T-cell (primary cell): Measurements from ENCODE around the gene UGT3A2. TPM values are rescaled to one million over a fixed set of nuclear protein-coding genes. Genes with fewer than 3 reads are reported as not detected.
"Not testable (repeated sequence)": the region's sequence is repeated elsewhere in the genome, so short reads cannot be mapped to it uniquely, and the experiment has no call there.

Source experiments
- ATAC-seq, 4 experiments: fragments of 200-7000 bp in 3 of 4; fragments of 150-1000 bp in 1 of 4; cut with Tn5 transposase; replicated peaks in 1 of 4; 1 replicate in 3 of 4; 2 replicates in 1 of 4; pipeline ENCODE4 v1.10.0; 2021; ENCODE audit warnings: moderate library complexity in 3 of 4, mild to moderate bottlenecking in 2 of 4, moderate number of reproducible peaks in 1 of 4
- CTCF ChIA-PET, 2 donors: fragments of 300-600 bp; sonication (Branson Sonifier 250); formaldehyde crosslinking; loops; one replicate each; lab custom pipeline; 2022; ENCODE audit warnings: antibody characterized with exemption in 2 of 2; lab: Charles Lee
- POLR2A ChIA-PET, 2 donors: fragments of 300-600 bp; sonication (Branson Sonifier 250); formaldehyde crosslinking; loops; one replicate each; lab custom pipeline; 2022; ENCODE audit warnings: antibody characterized with exemption in 2 of 2; lab: Charles Lee
- DNase-seq, 35 experiments: peaks; one replicate each; pipeline versions ENCODE4 v3.0.0 to v3.0.0-alpha.2; 2013 to 2023
- H3K27ac ChIP-seq: one replicate; pipeline ENCODE4 v1.5.1; 2013; ENCODE audit warnings: low read length
- H3K27me3 ChIP-seq, 2 experiments: replicated peaks in 1 of 2; 1 replicate in 1 of 2; 2 replicates in 1 of 2; pipeline versions ENCODE4 v1.6.1 to v1.7.0; 2013; ENCODE audit warnings: low read length in 1 of 2, mixed read lengths in 1 of 2; ENCODE audit not compliant: control insufficient read depth in 2 of 2, insufficient read depth in 2 of 2; ENCODE audit errors: extremely low read depth in 1 of 2
- H3K36me3 ChIP-seq, 2 donors: 1 replicate in 1 of 2; 2 replicates in 1 of 2; pipeline versions ENCODE4 v1.6.1 to v1.7.0; 2013; ENCODE audit warnings: low read length in 1 of 2; ENCODE audit not compliant: control insufficient read depth in 2 of 2, insufficient read depth in 1 of 2; ENCODE audit errors: extremely low read depth in 1 of 2
- H3K4me1 ChIP-seq, 2 experiments: 1 replicate in 1 of 2; 2 replicates in 1 of 2; pipeline versions ENCODE4 v1.6.1 to v1.7.0; 2013; ENCODE audit warnings: low read length in 2 of 2, mixed read lengths in 1 of 2; ENCODE audit not compliant: insufficient read depth in 2 of 2, control insufficient read depth in 1 of 2; ENCODE audit errors: extremely low read depth in 1 of 2
- H3K4me3 ChIP-seq, 2 donors: 1 replicate in 1 of 2; 2 replicates in 1 of 2; pipeline versions ENCODE4 v1.5.1 to v1.7.0; 2013; ENCODE audit warnings: mild to moderate bottlenecking in 2 of 2, low read length in 1 of 2, moderate library complexity in 1 of 2; ENCODE audit not compliant: control insufficient read depth in 1 of 2; ENCODE audit errors: extremely low read depth in 1 of 2
- H3K9me3 ChIP-seq: 2 replicates; pipeline ENCODE4 v1.7.0; 2013
- H3K27ac Mint-ChIP-seq, 2 donors: one replicate each; pipeline ENCODE4 v1.8.0; 2020 to 2021; ENCODE audit warnings: mild to moderate bottlenecking in 2 of 2, mixed read lengths in 2 of 2
- H3K27me3 Mint-ChIP-seq, 2 donors: one replicate each; pipeline ENCODE4 v1.8.0; 2021 to 2022; ENCODE audit warnings: mixed read lengths in 2 of 2
- H3K36me3 Mint-ChIP-seq: one replicate; pipeline ENCODE4 v1.8.0; 2021; ENCODE audit warnings: mixed read lengths
- H3K4me1 Mint-ChIP-seq, 3 donors: one replicate each; pipeline ENCODE4 v1.8.0; 2020 to 2022; ENCODE audit warnings: mixed read lengths in 3 of 3, mild to moderate bottlenecking in 1 of 3
- H3K4me3 Mint-ChIP-seq, 3 donors: one replicate each; pipeline ENCODE4 v1.8.0; 2020 to 2022; ENCODE audit warnings: mild to moderate bottlenecking in 3 of 3, mixed read lengths in 3 of 3, moderate library complexity in 3 of 3
- H3K9me3 Mint-ChIP-seq, 3 donors: one replicate each; pipeline ENCODE4 v1.8.0; 2020 to 2022; ENCODE audit warnings: mixed read lengths in 3 of 3
- WGBS: methylation state at CpG from one replicate; pipeline ENCODE4 v1.1.5; 2013; ENCODE audit warnings: missing lambda C conversion rate; ENCODE audit not compliant: insufficient coverage; 5-methylcytosine and 5-hydroxymethylcytosine counted together
- total RNA-seq, 35 experiments: library from RNA in 6 of 35; stranded (reverse) in 6 of 35; fragments of 120-200 nt in 1 of 35; gene quantifications; one replicate each; pipeline versions ENCODE4 v1.2.1 to v1.2.4 and lab custom pipeline; 2013 to 2026

UGT3A2 gene
- total RNA-seq, 5 donors from 2014 or later (not counting 1 experiment from before 2014, with no cell fraction given), result not detected

GRCh38 chr5:36045895-36046294 is 20.8 kb downstream of the UGT3A2 start:
- Histone ChIP-seq H3K27ac (no peak overlapping the region), H3K4me3 (no peak overlapping the region), H3K27me3 (peaks cover 0 to 2% of the 10 kb centered on the region in 2 experiments), H3K36me3 (no peaks in the 10 kb centered on the region), H3K9me3 (no peaks in the 10 kb centered on the region), H3K4me1 (no peaks in the 10 kb centered on the region)
- ChIA-PET POLR2A (no interaction called here), CTCF (interaction anchor here in 1 of 2 donors (0.5 kb wide), 1 partner anchor 671 kb away, joined by 3 read pairs; no protein-coding TSS in a partner anchor)
- Mint-ChIP-seq H3K27ac (no peak overlapping the region), H3K4me1 (no peaks in the 10 kb centered on the region), H3K9me3 (no peaks in the 10 kb centered on the region), H3K36me3 (no peaks in the 10 kb centered on the region), H3K27me3 (peaks cover 0 to 6% of the 10 kb centered on the region in 2 donors), H3K4me3 (no peak overlapping the region)
- WGBS, result no CpG with 5 or more reads among the region's 3 CpGs
- DNase-seq, result no peak
- no peak for ATAC-seq

DNA sequence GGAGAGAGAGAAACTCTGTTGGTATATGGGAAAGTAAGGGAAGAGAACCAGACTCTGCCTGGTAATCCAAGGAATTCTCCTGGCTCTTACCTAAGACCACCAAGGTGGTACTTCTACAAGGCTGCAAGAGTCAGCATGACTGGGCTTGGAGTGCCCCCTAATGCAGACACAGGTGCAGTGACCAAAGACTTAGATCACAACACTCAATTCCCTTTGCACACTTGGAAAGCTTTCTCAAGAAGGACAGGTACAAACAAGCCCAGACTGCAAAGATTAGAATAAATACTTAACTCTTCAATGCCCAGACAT is 25.2 kb downstream of the UGT3A2 start:
- Histone ChIP-seq H3K4me3 (no peak overlapping the region), H3K27me3 (peaks cover 0 to 7% of the 10 kb centered on the region in 2 experiments), H3K4me1 (no peaks in the 10 kb centered on the region), H3K9me3 (no peaks in the 10 kb centered on the region), H3K27ac (no peak overlapping the region), H3K36me3 (no peaks in the 10 kb centered on the region)
- POLR2A ChIA-PET, result no interaction called here
- no peaks in the 10 kb centered on the region for H3K4me1 Mint-ChIP-seq
- DNase-seq (no peak), ATAC-seq (no peak)
- no peaks in the 10 kb centered on the region for H3K9me3 Mint-ChIP-seq
- H3K27me3 Mint-ChIP-seq, result peaks cover 6 to 15% of the 10 kb centered on the region in 2 donors
- no peak overlapping the region for H3K4me3 Mint-ChIP-seq
- CTCF ChIA-PET, result no interaction called here
- no peaks in the 10 kb centered on the region for H3K36me3 Mint-ChIP-seq
- H3K27ac Mint-ChIP-seq, result no peak overlapping the region

DNA sequence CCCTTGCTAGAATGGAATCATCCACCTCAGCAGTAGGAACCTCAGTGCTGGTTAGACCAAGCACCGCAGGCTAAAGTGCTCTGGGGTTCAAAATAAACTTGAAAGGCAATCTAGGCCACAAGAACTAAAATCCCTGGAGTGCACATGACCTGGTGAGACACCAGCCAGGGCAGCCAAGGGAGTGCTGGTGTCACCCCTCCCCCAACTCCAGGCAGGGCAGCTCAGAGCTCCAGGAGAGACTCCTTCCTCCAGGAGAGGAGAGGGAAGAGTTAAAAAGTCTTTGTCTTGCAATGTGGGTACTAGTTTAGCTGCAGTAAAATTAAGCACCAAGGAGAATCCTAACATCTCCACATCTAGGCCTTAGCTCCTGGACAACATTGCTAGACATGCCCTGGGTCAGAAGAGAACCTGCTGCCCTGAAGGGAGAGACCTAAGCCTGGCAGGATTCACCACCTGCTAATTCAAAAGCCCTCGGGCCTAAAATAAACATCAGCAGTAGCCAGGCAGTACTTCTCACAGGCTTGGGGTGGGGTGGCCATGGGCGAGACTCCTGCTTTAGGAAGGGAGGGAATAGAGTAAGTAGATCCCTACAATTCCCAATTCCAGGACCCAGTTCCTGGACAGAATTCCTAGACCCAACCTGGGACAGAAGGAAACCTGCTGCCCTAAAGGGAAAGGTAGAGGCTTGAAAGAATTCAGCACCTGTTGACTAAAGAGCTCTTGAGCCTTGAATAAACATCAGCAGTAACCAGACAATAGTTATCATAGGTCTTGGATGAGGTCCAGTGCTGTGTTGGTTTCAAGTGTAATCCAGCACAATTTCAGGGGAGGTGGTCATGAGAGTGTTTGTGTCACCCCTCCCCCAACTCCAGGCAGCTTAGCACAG is 25.8 kb downstream of the UGT3A2 start:
- H3K36me3 ChIP-seq, result no peaks in the 10 kb centered on the region
- H3K4me3 ChIP-seq, result no peak overlapping the region
- no peak overlapping the region for H3K27ac ChIP-seq
- Mint-ChIP-seq H3K36me3 (no peaks in the 10 kb centered on the region), H3K9me3 (no peaks in the 10 kb centered on the region), H3K27me3 (peaks cover 6 to 15% of the 10 kb centered on the region in 2 donors), H3K4me3 (no peak overlapping the region), H3K4me1 (no peaks in the 10 kb centered on the region), H3K27ac (no peak overlapping the region)
- ChIA-PET POLR2A (no interaction called here), CTCF (no interaction called here)
- ATAC-seq (no peak), DNase-seq (no peak)
- H3K27me3 ChIP-seq, result peaks cover 0 to 7% of the 10 kb centered on the region in 2 experiments
- H3K9me3 ChIP-seq, result no peaks in the 10 kb centered on the region
- no peaks in the 10 kb centered on the region for H3K4me1 ChIP-seq
- WGBS, result 82% methylated on average over 1 of the region's 3 CpGs

DNA sequence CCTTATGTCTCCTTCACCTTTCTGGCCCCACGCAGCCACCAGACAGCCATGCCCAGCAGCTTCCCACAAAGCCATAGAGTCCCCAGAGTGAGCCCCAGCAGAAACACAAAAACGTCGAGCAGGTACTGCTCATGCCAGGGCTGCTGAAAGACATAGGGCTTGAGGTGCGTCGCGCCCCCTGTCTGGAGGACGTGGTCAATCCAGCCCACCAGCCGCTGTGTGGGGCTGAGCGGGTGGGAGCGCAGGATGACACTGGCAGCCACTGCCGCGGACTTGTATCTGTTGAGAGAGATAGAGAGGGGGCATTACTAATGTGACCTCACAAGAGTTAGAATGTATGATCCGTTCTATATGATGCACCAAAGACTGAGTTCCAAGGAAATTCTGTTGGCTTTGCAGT is 31.0 kb downstream of the UGT3A2 start:
- peaks cover 3 to 15% of the 10 kb centered on the region in 2 donors for H3K27me3 Mint-ChIP-seq
- H3K4me3 ChIP-seq, result no peak overlapping the region
- no peaks in the 10 kb centered on the region for H3K4me1 ChIP-seq
- H3K9me3 Mint-ChIP-seq, result no peaks in the 10 kb centered on the region
- H3K36me3 Mint-ChIP-seq, result no peaks in the 10 kb centered on the region
- H3K36me3 ChIP-seq, result no peaks in the 10 kb centered on the region
- no peaks in the 10 kb centered on the region for H3K4me1 Mint-ChIP-seq
- peaks cover 0 to 4% of the 10 kb centered on the region in 2 experiments for H3K27me3 ChIP-seq
- DNase-seq, result no peak
- POLR2A ChIA-PET, result no interaction called here
- H3K27ac ChIP-seq, result no peak overlapping the region
- no peak overlapping the region for H3K27ac Mint-ChIP-seq
- H3K9me3 ChIP-seq, result no peaks in the 10 kb centered on the region
- no peak for ATAC-seq
- CTCF ChIA-PET, result no interaction called here
- no peak overlapping the region for H3K4me3 Mint-ChIP-seq
- WGBS, result 89% methylated on average over 12 of the region's 13 CpGs

DNA sequence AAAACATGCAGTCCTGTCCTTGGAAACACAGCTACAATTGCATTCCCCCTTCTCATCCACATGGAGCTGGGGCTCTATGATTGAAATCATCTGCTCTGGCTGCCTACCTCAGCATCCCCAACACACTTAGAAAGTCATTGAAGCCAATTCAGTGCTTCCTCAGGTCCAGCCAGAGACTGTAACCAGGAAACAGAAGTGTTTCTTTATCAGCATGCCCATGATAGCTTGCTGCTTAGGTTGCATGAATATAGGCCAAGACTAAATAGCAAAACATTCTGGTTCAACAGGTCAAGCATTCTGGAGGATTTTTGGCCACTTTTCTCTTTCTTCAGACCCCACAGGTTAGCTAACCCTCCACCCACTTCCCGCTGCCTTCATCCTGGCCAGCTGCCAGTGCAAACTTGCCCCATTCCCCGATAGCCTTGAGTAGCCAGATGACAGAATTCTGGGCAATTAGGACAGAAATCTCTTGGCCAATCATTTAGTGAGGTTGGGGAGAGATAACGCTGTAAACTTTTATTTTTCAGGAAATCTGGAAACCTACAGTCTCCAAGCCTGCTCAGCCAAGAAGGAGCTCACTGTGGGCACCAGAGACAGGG is 32.0 kb downstream of the UGT3A2 start:
- H3K4me3 ChIP-seq, H3K9me3 Mint-ChIP-seq, H3K4me1 Mint-ChIP-seq, H3K27ac Mint-ChIP-seq, H3K4me1 ChIP-seq, H3K27me3 ChIP-seq, H3K4me3 Mint-ChIP-seq, POLR2A ChIA-PET, ATAC-seq, H3K9me3 ChIP-seq, CTCF ChIA-PET, H3K27ac ChIP-seq, DNase-seq, H3K36me3 Mint-ChIP-seq, H3K36me3 ChIP-seq: not testable (repeated sequence)
- peaks cover 7 to 15% of the 10 kb centered on the region in 2 donors for H3K27me3 Mint-ChIP-seq
- 50% methylated on average over 1 of the region's 3 CpGs for WGBS

- peaks cover 7 to 15% of the 10 kb centered on the region in 2 donors for H3K27me3 Mint-ChIP-seq
- Histone ChIP-seq H3K27me3 (peaks cover 0 to 4% of the 10 kb centered on the region in 2 experiments), H3K4me3 (no peak overlapping the region), H3K4me1 (no peaks in the 10 kb centered on the region), H3K27ac (no peak overlapping the region), H3K9me3 (no peaks in the 10 kb centered on the region), H3K36me3 (no peaks in the 10 kb centered on the region)
- no peak overlapping the region for H3K27ac Mint-ChIP-seq
- ChIA-PET POLR2A (interaction anchor here in 1 of 2 donors (0.8 kb wide), 1 partner anchor 14 kb away, joined by 7 read pairs; no protein-coding TSS in a partner anchor), CTCF (interaction anchor here in 1 of 2 donors (0.6 kb wide), 1 partner anchor 415 kb away, joined by 3 read pairs; no protein-coding TSS in a partner anchor)
- no CpG with 5 or more reads among the region's 1 CpG for WGBS
- no peaks in the 10 kb centered on the region for H3K9me3 Mint-ChIP-seq
- no peaks in the 10 kb centered on the region for H3K36me3 Mint-ChIP-seq
- DNase-seq, result no peak
- H3K4me1 Mint-ChIP-seq, result no peaks in the 10 kb centered on the region
- ATAC-seq, result no peak
- H3K4me3 Mint-ChIP-seq, result no peak overlapping the region
These were observed 33.2 kb downstream of the UGT3A2 start for GRCh38 chr5:36033486-36033885.
